PFSK-1 (cell line): ENCODE measurements around the gene HAP1.

ENCODE experiments used
- FOXP2 ChIP-seq: optimal IDR thresholded peaks from 2 replicates; pipeline ENCODE3; 2011; ENCODE audit warnings: borderline replicate concordance, control low read depth, inconsistent platforms; ENCODE audit not compliant: insufficient read depth; ENCODE audit errors: extremely low read length, extremely low read depth
- POLR2AphosphoS5 ChIP-seq: IDR thresholded peaks from 2 replicates; pipeline ENCODE4 v1.6.1; 2012; ENCODE audit warnings: low read depth, mild to moderate bottlenecking, control low read depth, low read length, moderate library complexity
- REST ChIP-seq, 2 experiments: IDR thresholded peaks; 2 replicates each; pipeline versions ENCODE4 v1.6.1 to v1.8.0; 2011 to 2012; ENCODE audit warnings: low read depth in 2 of 2, low read length in 2 of 2, control low read depth in 1 of 2, inconsistent platforms in 1 of 2, mild to moderate bottlenecking in 1 of 2, moderate library complexity in 1 of 2; ENCODE audit not compliant: insufficient read depth in 1 of 2
- SIN3A ChIP-seq: IDR thresholded peaks from 2 replicates; pipeline ENCODE4 v1.6.1; 2012; ENCODE audit warnings: mild to moderate bottlenecking, low read length, moderate library complexity, borderline replicate concordance; ENCODE audit not compliant: insufficient read depth
- TAF1 ChIP-seq: IDR thresholded peaks from 2 replicates; pipeline ENCODE4 v1.6.1; 2012; ENCODE audit warnings: low read length, control low read depth, borderline replicate concordance; ENCODE audit not compliant: insufficient read depth

HAP1 gene

GRCh38 chr17:41688641-41689496, 45.6 kb downstream of the HAP1 start, which contains the start of gene EIF1:
Gene EIF1, plus strand, starts transcription at chr17:41688885. Its CDS starts 154 bp downstream, at chr17:41689039.
- TF ChIP-seq POLR2AphosphoS5 (peak; percentile 99), TAF1 (peak; percentile 91), SIN3A (peak; percentile 68; the same call in 1 of the 2 replicates), FOXP2 (peak; percentile 99), REST (IDR thresholded peaks at IDR 0.05; ENCODE audit: insufficient read depth in 1 of 2, low read depth in 2 of 2, low read length in 2 of 2) (0 out of 4 replicates have a peak, but pooled peaks have one; percentile 42 to 49)

GRCh38 chr17:41687828-41688640, 46.4 kb downstream of the HAP1 start:
- TF ChIP-seq SIN3A (no peak), REST (IDR thresholded peaks at IDR 0.05; ENCODE audit: insufficient read depth in 1 of 2, low read depth in 2 of 2, low read length in 2 of 2) (no peak), FOXP2 (no peak), POLR2AphosphoS5 (no peak), TAF1 (no peak)

- TF ChIP-seq POLR2AphosphoS5 (no peak), TAF1 (no peak), SIN3A (no peak), REST (IDR thresholded peaks at IDR 0.05; ENCODE audit: insufficient read depth in 1 of 2, low read depth in 2 of 2, low read length in 2 of 2) (no peak), FOXP2 (no peak)
These were observed 48.2 kb downstream of the HAP1 start for GRCh38 chr17:41686281-41686680.

- TF ChIP-seq POLR2AphosphoS5 (no peak), REST (IDR thresholded peaks at IDR 0.05; ENCODE audit: insufficient read depth in 1 of 2, low read depth in 2 of 2, low read length in 2 of 2) (no peak), FOXP2 (no peak), TAF1 (no peak), SIN3A (no peak)
These were observed 50.4 kb downstream of the HAP1 start for GRCh38 chr17:41684035-41684434.
